AG09319 (cell line): Measurements from ENCODE around the gene CFAP45.

ENCODE experiments used
- DNase-seq: peaks from one replicate; pipeline ENCODE4 v3.0.0-alpha.2; 2010; ENCODE audit warnings: low read depth; ENCODE audit errors: extremely low read depth
- TF ChIP-seq, protein P1 (sequence below): IDR thresholded peaks from 2 replicates; pipeline ENCODE4 v1.5.1; 2011; ENCODE audit warnings: low read depth, mild to moderate bottlenecking, inconsistent platforms, low read length, moderate library complexity

Gene CFAP45

GRCh38 chr1:159934136-159935039 lies 34.4 kb upstream of the CFAP45 start:
- no peak for DNase-seq
- TF ChIP-seq, protein P1, sequence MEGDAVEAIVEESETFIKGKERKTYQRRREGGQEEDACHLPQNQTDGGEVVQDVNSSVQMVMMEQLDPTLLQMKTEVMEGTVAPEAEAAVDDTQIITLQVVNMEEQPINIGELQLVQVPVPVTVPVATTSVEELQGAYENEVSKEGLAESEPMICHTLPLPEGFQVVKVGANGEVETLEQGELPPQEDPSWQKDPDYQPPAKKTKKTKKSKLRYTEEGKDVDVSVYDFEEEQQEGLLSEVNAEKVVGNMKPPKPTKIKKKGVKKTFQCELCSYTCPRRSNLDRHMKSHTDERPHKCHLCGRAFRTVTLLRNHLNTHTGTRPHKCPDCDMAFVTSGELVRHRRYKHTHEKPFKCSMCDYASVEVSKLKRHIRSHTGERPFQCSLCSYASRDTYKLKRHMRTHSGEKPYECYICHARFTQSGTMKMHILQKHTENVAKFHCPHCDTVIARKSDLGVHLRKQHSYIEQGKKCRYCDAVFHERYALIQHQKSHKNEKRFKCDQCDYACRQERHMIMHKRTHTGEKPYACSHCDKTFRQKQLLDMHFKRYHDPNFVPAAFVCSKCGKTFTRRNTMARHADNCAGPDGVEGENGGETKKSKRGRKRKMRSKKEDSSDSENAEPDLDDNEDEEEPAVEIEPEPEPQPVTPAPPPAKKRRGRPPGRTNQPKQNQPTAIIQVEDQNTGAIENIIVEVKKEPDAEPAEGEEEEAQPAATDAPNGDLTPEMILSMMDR: no peak

DNA sequence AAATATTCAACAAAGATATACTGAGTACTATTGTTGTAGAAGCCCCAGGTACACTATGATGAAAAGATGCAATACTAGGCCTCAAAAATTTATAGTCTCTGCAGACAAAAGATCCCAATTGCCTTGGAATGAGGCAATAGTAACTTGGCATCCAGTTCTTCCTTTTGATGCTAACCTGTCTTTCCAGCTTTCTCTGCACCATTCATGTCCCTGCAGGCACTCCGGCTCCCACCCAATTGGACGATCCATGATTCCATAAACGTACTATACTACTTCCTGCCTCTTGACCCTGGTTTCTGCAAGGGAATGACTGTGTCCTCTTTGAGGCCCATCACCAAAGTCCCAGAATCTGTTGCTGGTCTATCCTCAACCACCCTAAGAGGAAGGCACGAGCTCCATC lies 33.4 kb upstream of the CFAP45 start:
- no peak for DNase-seq
- TF ChIP-seq, protein P1: no peak

GRCh38 chr1:159932296-159933285 lies 32.6 kb upstream of the CFAP45 start:
- TF ChIP-seq, protein P1: no peak
- no peak for DNase-seq

DNA sequence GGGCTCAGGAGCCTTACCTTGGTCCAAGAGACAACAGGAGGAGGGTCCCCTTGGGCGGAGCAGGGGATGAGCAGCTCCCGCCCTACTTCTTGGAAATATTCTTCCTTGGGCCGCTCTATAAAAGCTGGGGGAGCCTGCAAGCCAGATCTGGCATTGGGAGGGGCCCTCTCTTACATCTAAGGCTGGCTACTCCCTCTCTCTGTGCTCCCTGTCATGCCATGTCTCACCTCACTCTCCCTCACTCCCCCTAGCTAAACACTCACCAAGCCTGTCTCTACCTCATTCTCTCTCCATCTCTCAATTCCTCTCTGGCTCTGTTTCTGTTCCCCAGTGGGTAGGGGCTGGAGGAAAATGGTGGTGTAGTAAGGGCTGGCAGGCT lies 31.8 kb upstream of the CFAP45 start:
- no peak for DNase-seq
- TF ChIP-seq, protein P1: no peak

- TF ChIP-seq, protein P1: no peak
- DNase-seq: no peak
Measured at GRCh38 chr1:159931101-159931794, 31.3 kb upstream of the CFAP45 start.

GRCh38 chr1:159930634-159931033 lies 30.7 kb upstream of the CFAP45 start:
- TF ChIP-seq, protein P1: no peak
- DNase-seq: no peak
